Psoas muscle (tissue), 8 donors: ENCODE measurements around the gene DDN. TPM values are rescaled to one million over a fixed set of nuclear protein-coding genes. Genes with fewer than 3 reads are reported as not detected.

Experiments
- ATAC-seq, 4 donors: fragments of 200-7000 bp; cut with Tn5 transposase; one replicate each; pipeline ENCODE4 v1.9.1; 2020; ENCODE audit warnings: moderate library complexity in 3 of 4, mild to moderate bottlenecking in 2 of 4
- DNase-seq, 2 donors: peaks; one replicate each; pipeline ENCODE4 v3.0.0-alpha.2; 2020
- H3K27ac ChIP-seq: fragments of 200-600 bp; one replicate; pipeline ENCODE4 v1.8.0; 2022
- H3K27me3 ChIP-seq, 3 donors: fragments of 200-600 bp in 1 of 3; one replicate each; pipeline versions ENCODE4 v1.6.1 to v1.8.0; 2013 to 2022; ENCODE audit warnings: low read length in 2 of 3, mild to moderate bottlenecking in 2 of 3, moderate library complexity in 1 of 3; ENCODE audit not compliant: insufficient read depth in 3 of 3
- H3K36me3 ChIP-seq, 2 donors: fragments of 200-600 bp in 1 of 2; one replicate each; pipeline versions ENCODE4 v1.6.1 to v1.8.0; 2013 to 2022; ENCODE audit warnings: low read depth in 1 of 2, mild to moderate bottlenecking in 1 of 2, moderate library complexity in 1 of 2; ENCODE audit not compliant: insufficient read depth in 1 of 2
- H3K4me1 ChIP-seq: fragments of 200-600 bp; one replicate; pipeline ENCODE4 v1.8.0; 2022
- H3K4me3 ChIP-seq: fragments of 200-600 bp; one replicate; pipeline ENCODE4 v1.8.0; 2022; ENCODE audit warnings: mild to moderate bottlenecking
- H3K9me3 ChIP-seq: fragments of 200-600 bp; one replicate; pipeline ENCODE4 v1.8.0; 2022
- WGBS, 3 donors: extraction: QIAGEN DNeasy Blood & Tissue Kit; methylation state at CpG; one replicate each; pipeline versions ENCODE4 v1.1.6 to v1.1.7; 2013; 5-methylcytosine and 5-hydroxymethylcytosine counted together
- intact Hi-C, 2 donors: fragments of 100-400 bp; cut with DNase I; formaldehyde crosslinking; loops; one replicate each; pipeline versions ENCODE4 v1.11.0 to v1.14.2; 2022
- polyA plus RNA-seq, 3 donors: library from polyadenylated mRNA; stranded (reverse); fragments of 200-250 nt; gene quantifications; one replicate each; pipeline ENCODE4 v1.2.3, GENCODE V29; 2013
- total RNA-seq, 4 donors: library from RNA; stranded (reverse); fragmentation: NEBNext Ultra II Directional in 2 of 4; extraction: Animal tissue kit (Norgen Biotek cat#: 25700) in 2 of 4; gene quantifications; one replicate each; pipeline versions ENCODE4 v1.2.1 to v1.2.4, GENCODE V29; 2021 to 2023
- TF ChIP-seq, protein P1 (sequence below): fragments of 200-600 bp; IDR thresholded peaks from one replicate; pipeline ENCODE4 v1.8.0; 2022; ENCODE audit warnings: antibody characterized with exemption
- donor health status: healthy with polysubstance abuse.
- donor health status: DM: no; HTN: no; CAD: no; lungs with moderate emphysema.
- donor health status: Bipolar disorder and iron deficiency.
- donor health status: healthy.
- donor health status: DM: yes; HTN: yes; CAD: no.
- donor health status: DM: no; HTN: no; CAD: no.
- donor health status: DM: no; HTN: no; CAD: no.
- donor health status: DM: yes; HTN: yes; CAD: no.

Gene DDN
- total and polyA plus RNA-seq, 7 donors, result 11.2 to 485 (median 72.6) TPM

DNA sequence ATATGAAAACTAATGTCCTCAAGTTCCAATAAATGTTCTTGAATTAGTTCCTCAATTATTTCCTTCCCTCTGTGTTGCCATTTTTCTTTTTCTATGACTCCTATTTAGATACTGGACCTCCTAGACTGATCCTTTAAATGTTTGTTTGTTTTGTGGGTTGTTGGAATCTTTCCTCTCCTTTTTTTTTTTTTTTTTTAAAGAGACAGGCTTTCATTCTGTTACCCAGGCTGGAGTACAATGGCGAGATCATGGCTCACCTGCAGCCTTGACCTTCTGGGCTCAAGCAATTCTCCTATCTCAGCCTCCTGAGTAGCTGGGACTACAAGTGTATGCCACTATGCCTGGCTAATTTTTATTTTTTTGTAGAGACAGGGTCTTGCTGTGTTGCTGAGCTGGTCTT, 9.8 kb upstream of the DDN start:
- ATAC-seq, result no peak
- peaks cover 9 to 78% of the 10 kb centered on the region in 2 donors for H3K36me3 ChIP-seq
- H3K4me3 ChIP-seq, result no peak overlapping the region
- H3K27ac ChIP-seq, result no peak overlapping the region
- H3K9me3 ChIP-seq, result no peaks in the 10 kb centered on the region
- TF ChIP-seq, protein P1, sequence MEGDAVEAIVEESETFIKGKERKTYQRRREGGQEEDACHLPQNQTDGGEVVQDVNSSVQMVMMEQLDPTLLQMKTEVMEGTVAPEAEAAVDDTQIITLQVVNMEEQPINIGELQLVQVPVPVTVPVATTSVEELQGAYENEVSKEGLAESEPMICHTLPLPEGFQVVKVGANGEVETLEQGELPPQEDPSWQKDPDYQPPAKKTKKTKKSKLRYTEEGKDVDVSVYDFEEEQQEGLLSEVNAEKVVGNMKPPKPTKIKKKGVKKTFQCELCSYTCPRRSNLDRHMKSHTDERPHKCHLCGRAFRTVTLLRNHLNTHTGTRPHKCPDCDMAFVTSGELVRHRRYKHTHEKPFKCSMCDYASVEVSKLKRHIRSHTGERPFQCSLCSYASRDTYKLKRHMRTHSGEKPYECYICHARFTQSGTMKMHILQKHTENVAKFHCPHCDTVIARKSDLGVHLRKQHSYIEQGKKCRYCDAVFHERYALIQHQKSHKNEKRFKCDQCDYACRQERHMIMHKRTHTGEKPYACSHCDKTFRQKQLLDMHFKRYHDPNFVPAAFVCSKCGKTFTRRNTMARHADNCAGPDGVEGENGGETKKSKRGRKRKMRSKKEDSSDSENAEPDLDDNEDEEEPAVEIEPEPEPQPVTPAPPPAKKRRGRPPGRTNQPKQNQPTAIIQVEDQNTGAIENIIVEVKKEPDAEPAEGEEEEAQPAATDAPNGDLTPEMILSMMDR, result no peak
- peaks cover 10% of the 10 kb centered on the region for H3K4me1 ChIP-seq
- intact Hi-C loops, result no loop called here
- WGBS, 3 donors, result 93 to 100% (median 96%) methylated on average over 1 of the region's 1 CpG
- H3K27me3 ChIP-seq, result peaks cover 0 to 14% (median 0%) of the 10 kb centered on the region in 3 donors
- no peak for DNase-seq

DNA sequence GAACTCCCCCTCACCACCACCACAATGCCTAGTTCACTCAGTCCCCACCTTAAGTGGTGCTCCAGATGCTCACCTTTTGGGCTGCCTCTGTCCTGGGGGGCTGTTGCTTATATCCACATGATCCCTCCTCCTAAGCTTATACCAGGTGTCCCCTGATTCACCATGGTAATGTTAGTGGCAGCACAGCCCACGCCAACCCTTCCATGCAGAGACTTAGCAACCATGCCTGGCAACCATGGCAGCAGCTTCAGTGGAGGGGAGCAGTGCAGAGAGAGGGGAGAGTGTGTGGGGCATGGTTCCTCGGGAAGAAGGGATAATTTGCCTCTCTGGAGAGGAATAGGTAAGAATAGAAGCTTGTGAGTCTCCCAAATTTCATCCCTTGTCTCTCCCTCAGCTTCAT, 1.2 kb upstream of the DDN start:
- Histone ChIP-seq H3K27ac (no peak overlapping the region), H3K4me3 (peak overlapping the region; percentile 60), H3K36me3 (peaks cover 12 to 44% of the 10 kb centered on the region in 2 donors)

DNA sequence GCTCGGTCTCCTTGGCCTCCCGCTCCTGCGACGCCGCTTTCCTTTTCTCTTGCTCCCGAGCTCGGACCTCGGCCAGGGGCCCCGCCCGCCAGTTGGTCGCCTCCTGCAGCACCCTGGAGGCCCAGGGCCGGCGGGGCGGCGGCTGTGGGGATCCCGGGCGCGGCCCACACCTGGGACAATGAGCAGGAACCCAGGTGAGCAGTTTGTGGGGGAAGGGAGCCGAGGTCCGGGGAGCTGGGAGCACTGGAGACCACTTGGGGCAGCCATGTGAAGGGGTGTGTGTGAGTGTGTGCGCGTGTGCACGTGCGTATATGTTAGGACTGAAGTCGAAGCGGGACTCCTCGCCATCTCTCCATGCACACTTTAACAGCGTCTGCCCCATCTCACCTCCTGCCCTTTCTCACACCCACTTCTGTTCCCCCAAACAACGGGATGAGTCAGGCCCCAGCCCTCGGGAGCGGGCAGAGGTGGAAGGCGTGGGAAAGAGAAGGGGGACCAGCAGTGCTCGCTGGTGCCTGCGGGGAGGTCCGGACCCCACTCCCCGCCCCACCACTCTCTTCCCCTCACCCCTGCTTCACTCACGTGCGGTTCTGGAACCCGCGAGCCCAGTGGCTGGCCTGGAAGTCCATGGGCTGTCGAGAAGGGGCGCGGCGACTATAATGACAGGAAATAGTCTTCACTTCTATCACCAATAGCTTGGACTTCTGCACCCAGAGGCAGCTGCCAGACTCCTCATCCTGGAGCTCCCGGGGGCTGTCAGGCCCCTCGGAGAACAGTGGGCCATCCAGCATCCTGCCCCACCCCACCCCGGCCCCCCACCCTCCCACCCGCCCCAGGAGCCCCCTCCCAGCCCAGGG, 450 bp downstream of the DDN start:
- Histone ChIP-seq H3K36me3 (peaks cover 5 to 29% of the 10 kb centered on the region in 2 donors), H3K4me3 (peak overlapping the region; percentile 65), H3K27ac (no peak overlapping the region), H3K27me3 (peaks cover 0 to 66% (median 0%) of the 10 kb centered on the region in 3 donors), H3K9me3 (no peaks in the 10 kb centered on the region), H3K4me1 (peaks cover 34% of the 10 kb centered on the region)
- WGBS, 3 donors, result 2 to 4% (median 2%) methylated on average over 36 to 48 of the region's 48 CpGs
- TF ChIP-seq, protein P1, result no peak
- intact Hi-C loops, result no loop called here
- DNase-seq (peak in 1 of 2 donors; percentile 41), ATAC-seq (peak; percentile 1 to 3 (median 2))

More for the DNA sequence above, 1.2 kb upstream of the DDN start:
- WGBS, 3 donors, result 73 to 77% (median 75%) methylated on average over 2 of the region's 2 CpGs
- TF ChIP-seq, protein P1, result no peak
- Histone ChIP-seq H3K9me3 (no peaks in the 10 kb centered on the region), H3K4me1 (peaks cover 30% of the 10 kb centered on the region), H3K27me3 (peaks cover 0 to 62% (median 0%) of the 10 kb centered on the region in 3 donors)
- ATAC-seq, result no peak
- no peak for DNase-seq
- intact Hi-C loops, result no loop called here

DNA sequence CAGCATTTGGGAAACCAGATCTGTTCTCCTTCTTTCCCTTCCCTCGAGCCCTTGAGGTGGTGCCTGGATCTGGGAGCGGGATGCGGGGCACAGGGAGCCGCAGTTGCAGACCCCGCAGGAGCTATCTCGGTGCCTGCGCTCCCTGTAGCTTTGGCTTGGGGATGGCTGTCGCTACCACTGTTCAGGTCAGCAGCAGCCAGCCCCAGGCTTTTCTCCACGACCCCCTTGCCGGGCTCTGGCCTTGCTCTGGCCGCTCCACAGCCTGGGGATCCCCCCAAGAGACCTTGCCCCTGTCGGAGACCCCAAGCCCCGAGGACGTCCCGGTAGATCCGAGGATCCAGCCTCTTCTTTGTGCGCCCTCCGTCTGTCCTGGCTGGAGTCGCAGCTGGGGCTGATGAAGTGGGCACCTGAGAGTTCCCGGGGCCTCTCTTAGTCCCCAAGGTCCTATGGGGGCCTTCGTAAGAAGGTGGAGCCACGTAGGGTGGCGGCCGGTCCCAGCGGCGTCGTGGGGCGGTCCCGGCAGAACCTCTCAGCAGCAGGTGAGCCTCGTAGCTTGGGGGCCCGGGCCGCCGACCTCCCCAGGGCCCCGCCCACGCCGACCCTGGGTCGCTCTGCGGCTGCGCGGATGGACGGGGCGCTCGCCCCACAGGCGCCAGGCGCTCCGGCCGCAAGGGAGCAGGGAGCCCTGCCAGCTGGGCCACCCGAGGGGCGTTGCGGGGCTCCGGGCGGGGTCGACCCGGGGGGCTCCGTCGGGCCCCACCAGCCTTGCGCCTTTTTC, 1.3 kb downstream of the DDN start:
- H3K4me3 ChIP-seq, result peak overlapping the region; percentile 65

More for the DNA sequence above, 1.3 kb downstream of the DDN start:
- TF ChIP-seq, protein P1, result no peak
- WGBS, 3 donors, result 7 to 12% (median 10%) methylated on average over 38 to 57 of the region's 57 CpGs
- ATAC-seq, result peak in 2 of 4 donors; percentile 23 to 25
- peaks cover 34% of the 10 kb centered on the region for H3K4me1 ChIP-seq
- peaks cover 0 to 63% (median 0%) of the 10 kb centered on the region in 3 donors for H3K27me3 ChIP-seq
- DNase-seq, result peak in 1 of 2 donors; percentile 48
- intact Hi-C loops, result no loop called here
- peaks cover 3 to 21% of the 10 kb centered on the region in 2 donors for H3K36me3 ChIP-seq
- no peaks in the 10 kb centered on the region for H3K9me3 ChIP-seq
- H3K27ac ChIP-seq, result no peak overlapping the region
